Measurements from ENCODE around the gene EGFR. TPM values are rescaled to one million over a fixed set of nuclear protein-coding genes. Genes with fewer than 3 reads are reported as not detected.
A peak's percentile ranks its signal among the peaks of the same experiment; 100 is the strongest.

The EGFR gene
- total and polyA plus RNA-seq, 11 donors = 2.3 to 29.6 (median 7.0) TPM

DNA sequence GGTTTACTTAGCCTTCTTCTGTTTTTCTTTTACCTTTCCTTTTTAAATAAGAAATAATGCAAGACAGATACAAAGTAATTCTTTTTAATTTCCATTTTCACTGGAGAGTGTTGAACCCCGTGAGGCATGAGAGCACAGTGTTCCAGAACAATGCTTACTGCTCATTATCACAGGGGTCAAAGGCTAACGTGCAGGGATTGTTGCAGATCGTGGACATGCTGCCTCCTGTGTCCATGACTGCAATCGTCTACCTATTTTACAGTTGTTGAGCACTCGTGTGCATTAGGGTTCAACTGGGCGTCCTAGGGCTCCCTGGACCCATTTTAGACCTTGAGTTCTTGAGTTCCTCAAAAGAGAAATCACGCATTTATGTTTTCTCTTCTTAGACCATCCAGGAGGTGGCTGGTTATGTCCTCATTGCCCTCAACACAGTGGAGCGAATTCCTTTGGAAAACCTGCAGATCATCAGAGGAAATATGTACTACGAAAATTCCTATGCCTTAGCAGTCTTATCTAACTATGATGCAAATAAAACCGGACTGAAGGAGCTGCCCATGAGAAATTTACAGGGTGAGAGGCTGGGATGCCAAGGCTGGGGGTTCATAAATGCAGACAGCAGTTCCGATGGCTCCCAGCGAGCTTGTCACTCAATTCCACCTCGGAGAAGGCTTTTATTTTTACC lies 124.2 kb downstream of the EGFR start:
- no peak for ATAC-seq
- Histone ChIP-seq H3K36me3 (peaks cover 0 to 45% (median 34%) of the 10 kb centered on the region in 9 donors), H3K4me3 (no peak overlapping the region), H3K27me3 (no peaks in the 10 kb centered on the region), H3K9me3 (peaks cover 0 to 9% (median 0%) of the 10 kb centered on the region in 12 donors), H3K4me1 (peaks cover 0 to 16% (median 0%) of the 10 kb centered on the region in 12 donors), H3K27ac (no peak overlapping the region)
- WGBS, 4 donors = 76 to 81% (median 79%) methylated on average over 13 of the region's 13 CpGs
- DNase-seq = no peak
- intact Hi-C loops (cut with DNase I) = loop anchor here in 1 of 10 donors (5.0 kb wide), 1 partner anchor 121 kb away; no protein-coding TSS in a partner anchor
- no peak for TF ChIP-seq POLR2A (IDR thresholded peaks at IDR 0.05)
- TF ChIP-seq, protein P1, sequence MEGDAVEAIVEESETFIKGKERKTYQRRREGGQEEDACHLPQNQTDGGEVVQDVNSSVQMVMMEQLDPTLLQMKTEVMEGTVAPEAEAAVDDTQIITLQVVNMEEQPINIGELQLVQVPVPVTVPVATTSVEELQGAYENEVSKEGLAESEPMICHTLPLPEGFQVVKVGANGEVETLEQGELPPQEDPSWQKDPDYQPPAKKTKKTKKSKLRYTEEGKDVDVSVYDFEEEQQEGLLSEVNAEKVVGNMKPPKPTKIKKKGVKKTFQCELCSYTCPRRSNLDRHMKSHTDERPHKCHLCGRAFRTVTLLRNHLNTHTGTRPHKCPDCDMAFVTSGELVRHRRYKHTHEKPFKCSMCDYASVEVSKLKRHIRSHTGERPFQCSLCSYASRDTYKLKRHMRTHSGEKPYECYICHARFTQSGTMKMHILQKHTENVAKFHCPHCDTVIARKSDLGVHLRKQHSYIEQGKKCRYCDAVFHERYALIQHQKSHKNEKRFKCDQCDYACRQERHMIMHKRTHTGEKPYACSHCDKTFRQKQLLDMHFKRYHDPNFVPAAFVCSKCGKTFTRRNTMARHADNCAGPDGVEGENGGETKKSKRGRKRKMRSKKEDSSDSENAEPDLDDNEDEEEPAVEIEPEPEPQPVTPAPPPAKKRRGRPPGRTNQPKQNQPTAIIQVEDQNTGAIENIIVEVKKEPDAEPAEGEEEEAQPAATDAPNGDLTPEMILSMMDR (IDR thresholded peaks at IDR 0.05) = no peak

DNA sequence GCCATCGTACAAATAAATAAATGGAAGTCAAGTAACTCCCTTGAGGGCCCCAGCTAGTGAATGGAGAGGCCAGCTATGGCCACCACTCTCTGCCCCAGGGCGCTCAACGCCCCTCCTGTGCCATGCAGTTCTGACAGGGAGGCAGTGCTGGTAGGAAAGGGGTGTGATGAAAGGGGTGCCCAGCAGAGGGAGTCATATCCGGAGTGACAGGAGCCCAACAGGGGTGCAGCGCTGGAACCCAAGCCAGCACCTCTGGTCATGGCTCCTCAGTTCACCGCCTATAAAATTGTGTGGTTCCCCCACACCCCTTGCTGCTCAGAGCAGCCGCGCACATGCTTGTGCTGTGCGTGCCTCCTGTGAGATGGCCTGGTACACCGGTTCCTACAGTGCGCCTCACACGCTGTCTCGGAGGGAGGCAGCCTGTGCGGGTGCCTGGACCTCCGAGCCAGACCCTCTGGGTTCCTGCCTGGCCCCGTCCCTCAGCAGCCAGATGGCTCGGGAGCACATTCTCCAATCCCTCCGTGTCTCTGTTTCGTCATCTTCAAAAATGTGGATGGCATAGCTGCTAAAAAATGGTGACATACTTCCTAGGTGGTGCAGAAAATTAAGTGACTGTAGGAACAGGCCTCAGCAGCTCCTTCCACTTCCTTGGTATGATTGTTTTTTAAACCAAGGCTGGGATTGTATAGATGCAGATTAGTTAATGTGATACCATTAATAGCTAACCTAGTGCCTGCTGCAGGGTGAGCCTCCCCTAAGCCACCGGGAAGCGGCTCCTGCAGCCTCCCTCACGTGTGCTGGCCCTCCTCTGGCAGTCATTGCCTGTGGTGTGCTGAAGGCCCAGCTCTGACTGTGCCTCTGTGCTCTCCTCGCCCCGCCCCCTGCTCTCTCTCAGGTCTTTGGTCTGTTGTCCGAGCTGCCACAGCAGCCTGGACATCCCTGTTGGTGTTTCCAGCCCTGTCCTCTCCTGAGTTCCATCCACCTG lies 125.8 kb downstream of the EGFR start:
- intact Hi-C loops (cut with DNase I) = loop anchor here in 1 of 10 donors (5.0 kb wide), 1 partner anchor 122 kb away; no protein-coding TSS in a partner anchor
- Histone ChIP-seq H3K27ac (no peak overlapping the region), H3K4me1 (peaks cover 0 to 16% (median 0%) of the 10 kb centered on the region in 12 donors), H3K9me3 (no peaks in the 10 kb centered on the region), H3K36me3 (peaks cover 0 to 56% (median 34%) of the 10 kb centered on the region in 9 donors), H3K27me3 (no peaks in the 10 kb centered on the region), H3K4me3 (no peak overlapping the region)
- DNase-seq = no peak
- TF ChIP-seq, protein P1 (IDR thresholded peaks at IDR 0.05) = peak in 4 of 12 donors; percentile 7 to 32 (median 18)
- no peak for TF ChIP-seq POLR2A (IDR thresholded peaks at IDR 0.05)
- ATAC-seq = peak in 1 of 4 donors; percentile 33
- WGBS, 4 donors = 87 to 92% (median 89%) methylated on average over 22 to 25 of the region's 25 CpGs

DNA sequence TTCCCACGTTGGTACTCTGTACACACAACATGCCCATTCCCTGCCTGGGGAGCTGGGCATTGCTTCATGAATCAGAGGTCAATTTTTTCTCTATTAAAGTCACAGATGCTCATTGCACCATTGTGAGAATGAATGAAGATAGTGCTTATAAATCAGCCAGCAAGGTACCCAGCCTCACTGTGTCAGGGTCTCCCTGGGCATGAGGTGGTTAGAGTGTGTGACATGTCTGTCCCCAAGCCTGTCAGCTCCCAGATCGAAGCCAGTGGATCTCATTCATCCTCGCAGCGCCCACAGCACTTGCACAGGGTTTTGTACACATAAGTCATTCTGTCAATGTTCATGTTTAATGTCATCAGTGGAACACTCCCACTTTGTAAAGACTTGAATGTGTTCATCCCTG lies 126.8 kb downstream of the EGFR start:
- H3K4me1 ChIP-seq = peaks cover 0 to 7% (median 0%) of the 10 kb centered on the region in 12 donors
- no peak overlapping the region for H3K27ac ChIP-seq
- WGBS, 4 donors = 81 to 91% (median 86%) methylated on average over 4 of the region's 4 CpGs
- H3K36me3 ChIP-seq = peaks cover 0 to 66% (median 34%) of the 10 kb centered on the region in 9 donors
- H3K4me3 ChIP-seq = no peak overlapping the region
- DNase-seq = no peak
- no peaks in the 10 kb centered on the region for H3K9me3 ChIP-seq
- ATAC-seq = no peak
- TF ChIP-seq, protein P1 (IDR thresholded peaks at IDR 0.05) = no peak
- TF ChIP-seq POLR2A (IDR thresholded peaks at IDR 0.05) = no peak
- intact Hi-C loops (cut with DNase I) = no loop called here
- no peaks in the 10 kb centered on the region for H3K27me3 ChIP-seq

DNA sequence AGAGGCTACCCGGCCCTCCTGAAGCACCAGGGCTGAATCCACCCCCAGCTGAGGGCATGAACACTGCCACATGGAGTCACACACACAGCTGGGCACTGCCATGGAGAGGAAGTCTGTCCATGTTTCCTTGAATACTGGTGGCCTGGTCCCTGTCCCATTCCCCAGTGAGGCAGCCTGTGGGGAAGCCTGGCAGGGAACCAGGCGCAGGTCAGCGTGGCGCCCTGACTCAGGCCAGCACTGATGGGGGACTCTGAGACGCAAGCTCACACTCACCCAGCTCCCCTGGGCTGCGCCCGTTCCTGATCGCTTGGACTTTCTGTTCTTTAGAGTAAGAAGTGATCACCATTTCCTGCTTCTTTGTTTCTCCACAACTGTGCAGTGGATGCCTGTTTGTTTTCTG lies 128.3 kb downstream of the EGFR start:
- Histone ChIP-seq H3K4me1 (no peaks in the 10 kb centered on the region), H3K36me3 (peaks cover 0 to 77% (median 38%) of the 10 kb centered on the region in 9 donors), H3K4me3 (no peak overlapping the region), H3K27ac (no peak overlapping the region), H3K9me3 (no peaks in the 10 kb centered on the region), H3K27me3 (no peaks in the 10 kb centered on the region)
- DNase-seq (no peak), ATAC-seq (no peak)
- intact Hi-C loops (cut with DNase I) = no loop called here
- TF ChIP-seq, protein P1 (IDR thresholded peaks at IDR 0.05) = no peak
- TF ChIP-seq POLR2A (IDR thresholded peaks at IDR 0.05) = no peak
- 84 to 91% (median 88%) methylated on average over 5 to 8 of the region's 8 CpGs for WGBS, 4 donors

Data from heart left ventricle (tissue), 16 donors.